NT2/D1 (cell line): ENCODE measurements around the gene LHFPL6.

Source experiments
- DNase-seq: peaks from one replicate; pipeline ENCODE4 v3.0.0-alpha.2; 2011; ENCODE audit warnings: low read depth, low spot score
- H3K27me3 ChIP-seq: 2 replicates; pipeline ENCODE4 v1.6.0; 2011; ENCODE audit warnings: mild to moderate bottlenecking; ENCODE audit not compliant: insufficient read length, insufficient read depth
- H3K36me3 ChIP-seq: 2 replicates; pipeline ENCODE4 v1.6.1; 2011; ENCODE audit warnings: mild to moderate bottlenecking, low read length, mixed read lengths; ENCODE audit not compliant: insufficient read depth, insufficient read length
- H3K4me1 ChIP-seq: 2 replicates; pipeline ENCODE4 v1.5.1; 2011; ENCODE audit not compliant: insufficient read depth, insufficient read length
- H3K4me3 ChIP-seq: 2 replicates; pipeline ENCODE4 v1.5.1; 2011; ENCODE audit warnings: low read depth; ENCODE audit not compliant: insufficient read length
- H3K9ac ChIP-seq: 2 replicates; pipeline ENCODE4 v1.6.0; 2011; ENCODE audit warnings: low read depth; ENCODE audit not compliant: insufficient read length
- H3K9me3 ChIP-seq: 2 replicates; pipeline ENCODE4 v1.5.1; 2011; ENCODE audit warnings: mild to moderate bottlenecking, low read length; ENCODE audit not compliant: insufficient read depth
- SUZ12 ChIP-seq: IDR thresholded peaks from 2 replicates; pipeline ENCODE4 v1.6.1; 2011; ENCODE audit not compliant: insufficient read length, insufficient read depth; ENCODE audit errors: extremely low read depth
- YY1 ChIP-seq: IDR thresholded peaks from 2 replicates; pipeline ENCODE4 v1.6.1; 2011; ENCODE audit not compliant: insufficient read length, insufficient read depth
- ZNF274 ChIP-seq: IDR thresholded peaks from 2 replicates; pipeline ENCODE4 v1.6.1; 2011; ENCODE audit warnings: mild to moderate bottlenecking, low read depth, low read length

Gene LHFPL6

GRCh38 chr13:39462906-39463305 is 140.1 kb downstream of the LHFPL6 start:
- H3K9ac ChIP-seq, result no peak overlapping the region
- no peak for DNase-seq
- H3K9me3 ChIP-seq, result no peaks in the 10 kb centered on the region
- no peaks in the 10 kb centered on the region for H3K4me1 ChIP-seq
- H3K36me3 ChIP-seq, result no peaks in the 10 kb centered on the region
- H3K27me3 ChIP-seq, result no peaks in the 10 kb centered on the region
- TF ChIP-seq ZNF274 (no peak), YY1 (no peak)
- H3K4me3 ChIP-seq, result no peak overlapping the region

- Histone ChIP-seq H3K36me3 (no peaks in the 10 kb centered on the region), H3K4me1 (no peaks in the 10 kb centered on the region), H3K4me3 (no peak overlapping the region), H3K9me3 (no peaks in the 10 kb centered on the region), H3K9ac (no peak overlapping the region), H3K27me3 (no peaks in the 10 kb centered on the region)
- DNase-seq, result no peak
- TF ChIP-seq YY1 (no peak), SUZ12 (no peak), ZNF274 (no peak)
These were observed 140.6 kb downstream of the LHFPL6 start for GRCh38 chr13:39462428-39462827.

- H3K4me1 ChIP-seq, result no peaks in the 10 kb centered on the region
- H3K9ac ChIP-seq, result no peak overlapping the region
- no peak overlapping the region for H3K4me3 ChIP-seq
- H3K27me3 ChIP-seq, result no peaks in the 10 kb centered on the region
- no peak for TF ChIP-seq YY1
- TF ChIP-seq ZNF274, result no peak
- no peak for TF ChIP-seq SUZ12
- H3K36me3 ChIP-seq, result no peaks in the 10 kb centered on the region
- DNase-seq, result no peak
- H3K9me3 ChIP-seq, result peaks cover 4% of the 10 kb centered on the region; the same call in 1 of the 2 replicates
These were observed 141.2 kb downstream of the LHFPL6 start for GRCh38 chr13:39461685-39462266.

- no peak for TF ChIP-seq ZNF274
- no peak for TF ChIP-seq SUZ12
- no peak for TF ChIP-seq YY1
- Histone ChIP-seq H3K4me3 (no peak overlapping the region), H3K4me1 (no peaks in the 10 kb centered on the region), H3K27me3 (no peaks in the 10 kb centered on the region), H3K9ac (no peak overlapping the region), H3K9me3 (peaks cover 4% of the 10 kb centered on the region; the same call in 1 of the 2 replicates), H3K36me3 (no peaks in the 10 kb centered on the region)
- no peak for DNase-seq
These were observed 145.7 kb downstream of the LHFPL6 start for GRCh38 chr13:39457274-39457673.

- H3K4me3 ChIP-seq, result no peak overlapping the region
- no peak for DNase-seq
- TF ChIP-seq YY1 (no peak), ZNF274 (no peak), SUZ12 (no peak)
- peaks cover 4% of the 10 kb centered on the region; the same call in 1 of the 2 replicates for H3K9me3 ChIP-seq
- no peak overlapping the region for H3K9ac ChIP-seq
- no peaks in the 10 kb centered on the region for H3K36me3 ChIP-seq
- no peaks in the 10 kb centered on the region for H3K4me1 ChIP-seq
- H3K27me3 ChIP-seq, result no peaks in the 10 kb centered on the region
These were observed 147.3 kb downstream of the LHFPL6 start for GRCh38 chr13:39455521-39456175.

- no peaks in the 10 kb centered on the region for H3K36me3 ChIP-seq
- no peaks in the 10 kb centered on the region for H3K4me1 ChIP-seq
- H3K27me3 ChIP-seq, result no peaks in the 10 kb centered on the region
- H3K9me3 ChIP-seq, result peaks cover 4% of the 10 kb centered on the region; the same call in 1 of the 2 replicates
- no peak for DNase-seq
- no peak overlapping the region for H3K9ac ChIP-seq
- TF ChIP-seq SUZ12, result no peak
- no peak for TF ChIP-seq YY1
- TF ChIP-seq ZNF274, result no peak
- no peak overlapping the region for H3K4me3 ChIP-seq
These were observed 150.2 kb downstream of the LHFPL6 start for GRCh38 chr13:39452834-39453233.

GRCh38 chr13:39452417-39452816 is 150.6 kb downstream of the LHFPL6 start:
- no peaks in the 10 kb centered on the region for H3K4me1 ChIP-seq
- peaks cover 4% of the 10 kb centered on the region; the same call in 1 of the 2 replicates for H3K9me3 ChIP-seq
- no peak for TF ChIP-seq SUZ12
- no peak for TF ChIP-seq YY1
- no peak for TF ChIP-seq ZNF274
- no peak for DNase-seq
- no peaks in the 10 kb centered on the region for H3K27me3 ChIP-seq
- H3K36me3 ChIP-seq, result no peaks in the 10 kb centered on the region
- no peak overlapping the region for H3K4me3 ChIP-seq
- no peak overlapping the region for H3K9ac ChIP-seq
